Measurements from ENCODE around the gene PSAPL1. TPM values are rescaled to one million over a fixed set of nuclear protein-coding genes. Genes with fewer than 3 reads are reported as not detected.

PSAPL1 gene
- total and polyA plus RNA-seq, 5 experiments from 2014 or later, result not detected

GRCh38 chr4:7384003-7384928 is 50.5 kb downstream of the PSAPL1 start:
- Mint-ChIP-seq H3K27me3 (peaks cover 1 to 19% (median 7%) of the 10 kb centered on the region in 5 donors), H3K36me3 (no peaks in the 10 kb centered on the region), H3K4me3 (no peak overlapping the region), H3K4me1 (no peaks in the 10 kb centered on the region), H3K9me3 (peaks cover 0 to 10% (median 0%) of the 10 kb centered on the region in 9 donors), H3K27ac (no peak overlapping the region)
- POLR2A ChIA-PET, result no interaction called here
- DNase-seq (no peak), ATAC-seq (no peak)

DNA sequence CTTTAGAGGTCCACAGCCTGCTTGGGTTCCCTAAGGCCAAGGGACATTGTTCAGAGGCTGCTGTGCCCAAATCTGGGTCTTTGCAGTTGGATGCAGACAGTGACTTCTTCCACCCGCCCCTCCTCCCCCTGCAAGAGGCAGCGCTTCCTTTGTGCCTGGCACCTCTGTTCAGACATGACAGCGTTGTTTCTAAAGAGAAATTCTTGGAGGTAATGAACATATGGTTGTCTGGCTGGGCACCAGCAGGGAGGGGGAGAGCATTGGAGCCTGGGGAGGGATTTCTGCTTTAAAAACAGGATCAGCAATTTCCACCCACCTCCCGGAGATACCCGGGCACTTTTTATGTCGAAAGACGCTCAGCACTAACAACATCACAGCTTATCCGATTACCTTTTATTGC is 51.5 kb downstream of the PSAPL1 start:
- H3K36me3 Mint-ChIP-seq, result no peaks in the 10 kb centered on the region
- DNase-seq, result no peak
- H3K27ac Mint-ChIP-seq, result no peak overlapping the region

GRCh38 chr4:7382634-7383014 is 52.1 kb downstream of the PSAPL1 start:
- Mint-ChIP-seq H3K36me3 (no peaks in the 10 kb centered on the region), H3K9me3 (peaks cover 0 to 6% (median 0%) of the 10 kb centered on the region in 9 donors), H3K4me3 (no peak overlapping the region), H3K4me1 (no peaks in the 10 kb centered on the region), H3K27ac (no peak overlapping the region), H3K27me3 (peaks cover 10 to 35% (median 17%) of the 10 kb centered on the region in 5 donors)
- ATAC-seq (no peak), DNase-seq (no peak)
- POLR2A ChIA-PET, result no interaction called here

More for the DNA sequence above, 51.5 kb downstream of the PSAPL1 start:
- POLR2A ChIA-PET, result no interaction called here
- peaks cover 0 to 10% (median 0%) of the 10 kb centered on the region in 9 donors for H3K9me3 Mint-ChIP-seq
- H3K27me3 Mint-ChIP-seq, result peaks cover 4 to 29% (median 10%) of the 10 kb centered on the region in 5 donors
- no peak overlapping the region for H3K4me3 Mint-ChIP-seq
- no peak for ATAC-seq
- no peaks in the 10 kb centered on the region for H3K4me1 Mint-ChIP-seq

- Mint-ChIP-seq H3K36me3 (no peaks in the 10 kb centered on the region), H3K4me3 (no peak overlapping the region), H3K27ac (no peak overlapping the region), H3K4me1 (peaks cover 0 to 2% (median 0%) of the 10 kb centered on the region in 4 donors), H3K27me3 (peaks cover 14 to 40% (median 22%) of the 10 kb centered on the region in 5 donors), H3K9me3 (peaks cover 0 to 6% (median 0%) of the 10 kb centered on the region in 9 donors)
- POLR2A ChIA-PET, result no interaction called here
- no peak for DNase-seq
- no peak for ATAC-seq
Observed at GRCh38 chr4:7381890-7382633, 52.7 kb downstream of the PSAPL1 start.

DNA sequence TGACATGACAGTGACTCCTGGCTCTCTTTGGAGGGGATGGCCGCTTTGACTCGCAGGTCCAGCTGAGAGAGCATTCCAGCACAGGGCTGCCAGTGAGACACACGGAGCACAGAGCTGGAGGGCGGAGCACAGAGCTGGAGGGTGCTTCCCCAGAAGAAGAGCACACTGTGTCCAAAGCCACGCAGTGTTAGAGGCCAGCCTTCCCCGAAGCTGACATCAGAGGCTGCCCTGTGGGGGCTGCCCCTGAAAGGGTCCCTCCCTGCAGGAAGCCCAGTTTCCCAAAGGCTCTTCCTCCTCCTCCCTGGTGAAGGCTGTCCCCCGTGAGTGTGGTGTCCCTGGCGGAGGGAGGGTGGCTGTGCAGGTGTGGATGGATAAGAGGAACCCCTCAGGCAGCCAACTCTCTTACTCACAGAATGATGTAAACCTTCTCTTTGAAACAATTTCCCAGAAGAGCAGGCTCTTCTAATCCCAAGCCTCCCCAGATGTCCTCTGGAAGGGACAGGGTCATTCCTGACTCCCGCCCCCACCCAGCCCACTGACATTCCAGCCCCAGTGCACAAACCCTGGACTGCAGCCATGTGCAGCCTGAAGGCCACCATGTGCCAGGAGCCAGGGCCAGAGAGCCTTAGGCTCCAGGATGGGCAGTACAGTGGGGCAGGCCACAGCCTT is 53.4 kb downstream of the PSAPL1 start:
- ATAC-seq (no peak), DNase-seq (no peak)
- Mint-ChIP-seq H3K4me3 (no peak overlapping the region), H3K4me1 (peaks cover 0 to 2% (median 0%) of the 10 kb centered on the region in 4 donors), H3K9me3 (peaks cover 0 to 6% (median 0%) of the 10 kb centered on the region in 9 donors), H3K27ac (no peak overlapping the region), H3K36me3 (no peaks in the 10 kb centered on the region), H3K27me3 (peaks cover 17 to 47% (median 28%) of the 10 kb centered on the region in 5 donors)
- POLR2A ChIA-PET, result no interaction called here

Small RNAs within 50 kb of the gene (microRNA-seq; reads per million reads assigned to microRNA genes)
- not detected for gene MIR4274 (ENCODE audit: borderline microRNAs expressed)

Other genes with a start within 250 kb of the PSAPL1 start
- gene SORCS2, start 242.4 kb downstream of the PSAPL1 start, total RNA-seq, result not detected
- not detected for gene SORCS2, start 242.4 kb downstream of the PSAPL1 start, polyA plus RNA-seq

Measured in naive thymus-derived CD8-positive, alpha-beta T cell (primary cell).